ENCODE data around the gene NUFIP2. TPM values are rescaled to one million over a fixed set of nuclear protein-coding genes. Genes with fewer than 3 reads are reported as not detected.

The NUFIP2 gene
- total RNA-seq, 2 donors from 2014 or later = 39.9 to 46.9 TPM

DNA sequence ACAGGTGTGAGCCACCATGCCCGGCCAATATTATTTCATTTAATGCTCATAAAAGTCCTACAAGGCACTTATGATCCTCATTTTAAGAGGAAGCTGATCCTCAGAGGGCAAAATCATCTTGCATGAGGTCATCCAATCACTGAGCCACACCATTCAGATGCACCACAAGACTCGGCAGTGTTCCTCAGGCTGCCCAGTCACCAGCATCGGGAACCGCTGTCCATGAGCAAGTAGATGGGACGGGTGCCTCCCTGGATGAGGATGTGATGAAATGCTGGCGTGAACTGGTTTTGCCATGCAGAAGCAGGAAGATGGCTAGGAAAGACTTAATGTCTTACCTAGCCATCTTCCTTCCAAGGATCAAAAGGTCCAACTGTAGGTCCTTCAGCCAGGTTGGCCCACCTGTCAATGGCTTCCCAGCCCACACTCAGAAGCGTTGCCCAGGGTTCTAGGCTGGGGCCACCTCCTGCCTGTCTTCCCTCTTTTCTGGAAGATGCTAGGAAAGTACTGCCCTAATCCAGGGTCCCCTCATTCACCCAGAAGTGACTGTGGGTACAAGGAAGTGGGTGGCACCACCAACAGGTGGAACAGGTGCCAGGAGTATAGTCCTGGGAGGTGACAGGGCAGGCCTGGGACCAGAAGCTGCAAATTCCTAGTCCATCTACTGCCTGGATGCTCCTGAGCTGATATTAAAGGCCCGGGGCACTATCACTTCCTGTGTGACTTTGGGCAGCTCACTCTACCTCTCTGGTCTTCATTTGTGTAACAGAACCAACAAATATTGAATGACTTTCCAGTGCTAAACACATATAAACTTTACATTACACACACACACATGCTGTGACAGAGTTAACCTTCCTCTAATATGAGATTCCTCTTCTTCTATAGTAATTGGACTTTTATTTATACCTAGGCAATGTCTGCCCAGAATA is 79.5 kb downstream of the NUFIP2 start:
- Histone ChIP-seq H3K27me3 (no peaks in the 10 kb centered on the region), H3K36me3 (no peaks in the 10 kb centered on the region), H3K27ac (no peak overlapping the region), H3K9ac (ENCODE audit: low read depth in 2 of 2, low read length in 2 of 2) (no peak overlapping the region), H3K4me1 (no peaks in the 10 kb centered on the region), H3K9me3 (no peaks in the 10 kb centered on the region), H3K4me3 (no peak overlapping the region)
- intact Hi-C loops (cut with DNase I) = no loop called here
- TF ChIP-seq, protein P1, sequence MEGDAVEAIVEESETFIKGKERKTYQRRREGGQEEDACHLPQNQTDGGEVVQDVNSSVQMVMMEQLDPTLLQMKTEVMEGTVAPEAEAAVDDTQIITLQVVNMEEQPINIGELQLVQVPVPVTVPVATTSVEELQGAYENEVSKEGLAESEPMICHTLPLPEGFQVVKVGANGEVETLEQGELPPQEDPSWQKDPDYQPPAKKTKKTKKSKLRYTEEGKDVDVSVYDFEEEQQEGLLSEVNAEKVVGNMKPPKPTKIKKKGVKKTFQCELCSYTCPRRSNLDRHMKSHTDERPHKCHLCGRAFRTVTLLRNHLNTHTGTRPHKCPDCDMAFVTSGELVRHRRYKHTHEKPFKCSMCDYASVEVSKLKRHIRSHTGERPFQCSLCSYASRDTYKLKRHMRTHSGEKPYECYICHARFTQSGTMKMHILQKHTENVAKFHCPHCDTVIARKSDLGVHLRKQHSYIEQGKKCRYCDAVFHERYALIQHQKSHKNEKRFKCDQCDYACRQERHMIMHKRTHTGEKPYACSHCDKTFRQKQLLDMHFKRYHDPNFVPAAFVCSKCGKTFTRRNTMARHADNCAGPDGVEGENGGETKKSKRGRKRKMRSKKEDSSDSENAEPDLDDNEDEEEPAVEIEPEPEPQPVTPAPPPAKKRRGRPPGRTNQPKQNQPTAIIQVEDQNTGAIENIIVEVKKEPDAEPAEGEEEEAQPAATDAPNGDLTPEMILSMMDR (IDR thresholded peaks at IDR 0.05) = no peak
- no peak for DNase-seq

DNA sequence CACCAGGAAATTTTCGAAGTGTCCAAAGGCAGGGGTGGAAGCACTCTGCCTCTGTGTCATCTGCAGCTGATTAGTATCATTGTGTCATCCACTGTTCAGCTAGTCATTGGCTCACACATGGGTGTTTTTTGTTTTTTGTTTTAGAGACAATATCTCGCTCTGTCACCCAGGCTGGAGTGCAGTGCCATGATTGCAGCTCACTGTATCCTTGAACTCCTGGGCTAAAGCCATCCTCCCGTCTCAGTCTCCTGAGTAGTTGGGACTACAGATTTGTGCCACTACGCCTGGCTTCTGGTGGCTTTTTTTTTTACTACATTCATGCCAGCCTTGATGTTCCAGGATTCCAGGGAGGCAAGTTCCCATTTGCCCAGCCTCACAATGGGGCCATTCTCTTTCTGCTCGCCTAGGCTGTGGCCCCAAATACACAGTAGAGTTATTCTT is 81.2 kb downstream of the NUFIP2 start:
- intact Hi-C loops (cut with DNase I) = no loop called here
- H3K27me3 ChIP-seq = no peaks in the 10 kb centered on the region
- H3K27ac ChIP-seq = no peak overlapping the region
- H3K36me3 ChIP-seq = no peaks in the 10 kb centered on the region
- no peaks in the 10 kb centered on the region for H3K9me3 ChIP-seq
- no peak for DNase-seq
- TF ChIP-seq, protein P1 (IDR thresholded peaks at IDR 0.05) = no peak
- H3K4me1 ChIP-seq = no peaks in the 10 kb centered on the region
- H3K9ac ChIP-seq (ENCODE audit: low read depth in 2 of 2, low read length in 2 of 2) = no peak overlapping the region
- no peak overlapping the region for H3K4me3 ChIP-seq

DNA sequence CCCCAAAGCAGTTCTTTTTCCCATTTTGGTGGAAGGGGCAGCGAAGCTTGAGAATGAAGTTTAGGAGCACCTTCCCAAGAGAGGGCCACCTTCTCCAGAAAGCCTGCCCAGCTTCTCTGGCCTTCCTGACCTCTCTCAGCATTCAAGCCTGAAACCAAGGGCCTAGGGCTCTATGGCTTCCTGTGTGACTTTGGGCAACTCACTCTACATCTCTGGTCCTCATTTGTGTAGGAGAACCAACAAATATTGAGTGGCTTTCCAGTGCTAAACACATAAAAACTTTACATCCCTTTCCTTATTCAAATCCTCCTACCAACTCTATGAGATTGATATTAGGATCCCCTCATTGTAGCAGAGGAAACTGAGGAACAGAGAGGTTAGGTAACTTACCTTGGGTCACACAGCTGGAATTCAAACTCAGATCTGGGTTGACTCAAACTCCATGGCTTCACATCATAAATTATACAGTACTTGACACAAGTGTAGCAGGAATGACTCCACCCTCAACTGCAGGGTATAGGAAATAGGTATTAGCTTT is 81.8 kb downstream of the NUFIP2 start:
- TF ChIP-seq, protein P1 (IDR thresholded peaks at IDR 0.05) = no peak
- no peak for DNase-seq
- intact Hi-C loops (cut with DNase I) = no loop called here
- Histone ChIP-seq H3K27me3 (no peaks in the 10 kb centered on the region), H3K9me3 (no peaks in the 10 kb centered on the region), H3K9ac (ENCODE audit: low read depth in 2 of 2, low read length in 2 of 2) (no peak overlapping the region), H3K4me3 (no peak overlapping the region), H3K36me3 (no peaks in the 10 kb centered on the region), H3K4me1 (no peaks in the 10 kb centered on the region), H3K27ac (no peak overlapping the region)

- no peak overlapping the region for H3K9ac ChIP-seq (ENCODE audit: low read depth in 2 of 2, low read length in 2 of 2)
- no peak for DNase-seq
- H3K27me3 ChIP-seq = no peaks in the 10 kb centered on the region
- H3K4me3 ChIP-seq = no peak overlapping the region
- intact Hi-C loops (cut with DNase I) = no loop called here
- TF ChIP-seq, protein P1 (IDR thresholded peaks at IDR 0.05) = no peak
- H3K36me3 ChIP-seq = no peaks in the 10 kb centered on the region
- H3K4me1 ChIP-seq = no peaks in the 10 kb centered on the region
- no peaks in the 10 kb centered on the region for H3K9me3 ChIP-seq
- H3K27ac ChIP-seq = no peak overlapping the region
These were observed 83.1 kb downstream of the NUFIP2 start for GRCh38 chr17:29210879-29211278.

DNA sequence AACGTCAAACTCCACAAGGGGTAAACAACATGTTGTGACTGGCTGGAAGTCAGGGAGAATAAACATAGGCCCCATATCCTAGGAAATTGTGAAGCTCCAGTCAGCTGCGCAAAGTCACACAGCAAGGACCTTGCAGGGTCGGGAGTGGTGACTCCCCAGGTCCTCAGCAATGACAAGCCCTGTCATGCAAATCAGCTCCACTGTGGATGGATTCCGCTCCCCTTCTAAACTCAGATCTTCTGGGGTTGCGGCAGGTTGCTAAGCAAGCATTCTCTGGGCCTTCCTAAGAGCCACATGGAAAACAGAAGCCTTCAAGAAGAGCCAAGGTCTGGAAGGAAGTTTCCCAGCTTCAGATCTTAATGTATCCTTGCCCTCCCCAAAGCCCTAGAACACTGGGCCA is 84.9 kb downstream of the NUFIP2 start:
- TF ChIP-seq, protein P1 (IDR thresholded peaks at IDR 0.05) = no peak
- no peak for DNase-seq
- intact Hi-C loops (cut with DNase I) = no loop called here

More for the DNA sequence above, 84.9 kb downstream of the NUFIP2 start:
- H3K4me1 ChIP-seq = no peaks in the 10 kb centered on the region
- H3K4me3 ChIP-seq = no peak overlapping the region
- no peak overlapping the region for H3K9ac ChIP-seq (ENCODE audit: low read depth in 2 of 2, low read length in 2 of 2)
- no peaks in the 10 kb centered on the region for H3K36me3 ChIP-seq
- no peaks in the 10 kb centered on the region for H3K27me3 ChIP-seq
- no peaks in the 10 kb centered on the region for H3K9me3 ChIP-seq
- no peak overlapping the region for H3K27ac ChIP-seq
